K562 (cell line): Measurements from ENCODE around the gene MPI. TPM values are rescaled to one million over a fixed set of nuclear protein-coding genes. Genes with fewer than 3 reads are reported as not detected.
A peak's percentile ranks its signal among the peaks of the same experiment; 100 is the strongest.

Experiments
- CCAR2 ChIP-seq: fragments of 200-400 bp; formaldehyde crosslinking; IDR thresholded peaks from 2 replicates; pipeline ENCODE4 v1.6.1; 2017; ENCODE audit warnings: mild to moderate bottlenecking, low read depth, low read length
- EGR1 ChIP-seq: fragments of 450-650 bp; conservative IDR thresholded peaks from 2 replicates; pipeline ENCODE4 v1.6.1; 2017; ENCODE audit warnings: mild to moderate bottlenecking
- GABPA ChIP-seq: fragments of 200-800 bp; sonication (Bioruptor generic); conservative IDR thresholded peaks from 2 replicates; pipeline ENCODE4 v1.6.1; 2016; ENCODE audit warnings: low read depth, missing genetic modification characterization, missing compliant biosample characterization
- HIVEP1 ChIP-seq: fragments of 250-450 bp; sonication (Bioruptor Pico); IDR thresholded peaks from 2 replicates; pipeline ENCODE4 v1.4.0; 2020; ENCODE audit warnings: mild to moderate bottlenecking
- HNRNPL ChIP-seq: fragments of 200-400 bp; formaldehyde crosslinking; IDR thresholded peaks from 2 replicates; pipeline ENCODE4 v1.6.1; 2017; ENCODE audit warnings: low read depth, mild to moderate bottlenecking, low read length
- IRF1 ChIP-seq: sonication (generic); formaldehyde crosslinking; IDR thresholded peaks from 2 replicates; pipeline ENCODE4 v1.8.0; 2022; ENCODE audit warnings: missing genetic modification reagents, mild to moderate bottlenecking, borderline replicate concordance
- KDM5B ChIP-seq: fragments of 200-600 bp; sonication (generic); IDR thresholded peaks from 2 replicates; pipeline ENCODE4 v1.6.1; 2012; ENCODE audit warnings: low read depth, mild to moderate bottlenecking, moderate library complexity, low read length, control low read depth, inconsistent platforms; ENCODE audit not compliant: insufficient replicate concordance
- NCOA6 ChIP-seq: fragments of 450-650 bp; IDR thresholded peaks from 2 replicates; pipeline ENCODE4 v1.6.1; 2017; ENCODE audit warnings: mild to moderate bottlenecking
- NONO ChIP-seq, 2 experiments: fragments of 200-400 bp in 1 of 2; fragments of 450-650 bp in 1 of 2; formaldehyde crosslinking in 1 of 2; IDR thresholded peaks; 2 replicates each; pipeline ENCODE4 v1.6.1; 2017; ENCODE audit warnings: low read depth in 2 of 2, mild to moderate bottlenecking in 2 of 2, moderate library complexity in 2 of 2, low read length in 1 of 2
- POLR2AphosphoS5 ChIP-seq: IDR thresholded peaks from 2 replicates; pipeline ENCODE4 v1.6.1; 2011; ENCODE audit warnings: mild to moderate bottlenecking, low read depth, low read length, moderate library complexity; ENCODE audit not compliant: control insufficient read depth, insufficient read depth
- PYGO2 ChIP-seq: fragments of 450-650 bp; IDR thresholded peaks from 2 replicates; pipeline ENCODE4 v1.6.1; 2016; ENCODE audit warnings: mild to moderate bottlenecking, missing genetic modification characterization, moderate library complexity, missing compliant biosample characterization
- RFX7 ChIP-seq: fragments of 250-450 bp; sonication (Bioruptor Pico); IDR thresholded peaks from 2 replicates; pipeline ENCODE4 v1.5.1; 2021; ENCODE audit warnings: mild to moderate bottlenecking
- SMAD1 ChIP-seq: fragments of 150-350 bp; IDR thresholded peaks from 2 replicates; pipeline ENCODE4 v1.6.1; 2014; ENCODE audit warnings: low read length, low read depth; ENCODE audit not compliant: partially characterized antibody
- SRF ChIP-seq, 2 experiments: fragments of 250-450, 450-650 bp in 1 of 2; sonication (Bioruptor Pico) in 1 of 2; sonication (generic) in 1 of 2; formaldehyde crosslinking; IDR thresholded peaks; 2 replicates each; pipeline versions ENCODE4 v1.5.0 to v1.5.1; 2020 to 2022; ENCODE audit warnings: mild to moderate bottlenecking in 1 of 2, missing genetic modification reagents in 1 of 2
- TAF1 ChIP-seq: IDR thresholded peaks from 2 replicates; pipeline ENCODE4 v1.6.1; 2011; ENCODE audit warnings: mild to moderate bottlenecking, low read length, moderate library complexity; ENCODE audit not compliant: insufficient read depth, control insufficient read depth, severe bottlenecking; ENCODE audit errors: extremely low read depth
- ZZZ3 ChIP-seq: fragments of 450-650 bp; IDR thresholded peaks from 2 replicates; pipeline ENCODE4 v1.6.1; 2016; ENCODE audit warnings: antibody characterized with exemption, mild to moderate bottlenecking, moderate library complexity
- polyA plus RNA-seq, 8 experiments: library from polyadenylated mRNA; depleted of rRNA in 4 of 8; stranded (reverse) in 5 of 8; unstranded in 3 of 8; fragments of >200 nt; fragmentation: Nextera tagmentation in 2 of 8; fragmentation: Illumina TruSeq in 1 of 8; extraction: Ambion mirVana in 2 of 8; extraction: Trizol in 1 of 8; gene quantifications; 2 replicates each; pipeline versions ENCODE4 v1.2.1 to v1.2.3, GENCODE V29; 2011 to 2014; ENCODE audit warnings: inconsistent platforms in 1 of 8, missing spikeins in 1 of 8
- total RNA-seq, 7 experiments: library from RNA; depleted of rRNA in 6 of 7; stranded (reverse); fragments of >200 nt in 6 of 7; fragmentation: Illumina TruSeq in 2 of 7; extraction: Trizol in 2 of 7; gene quantifications; 2 replicates each; pipeline versions ENCODE4 v1.2.1 to v1.2.3, GENCODE V29; 2011 to 2021; ENCODE audit warnings: low replicate concordance in 1 of 7
- TF ChIP-seq, protein P1 (sequence below), 2 experiments: IDR thresholded peaks; 2 replicates each; pipeline ENCODE4 v1.6.1; 2011; ENCODE audit warnings: borderline replicate concordance in 1 of 2, control low read depth in 1 of 2, low read depth in 1 of 2, low read length in 1 of 2, mild to moderate bottlenecking in 1 of 2, mixed read lengths in 1 of 2, moderate library complexity in 1 of 2; ENCODE audit not compliant: insufficient read depth in 1 of 2, insufficient read length in 1 of 2, poor library complexity in 1 of 2, severe bottlenecking in 1 of 2; ENCODE audit errors: extremely low read depth in 1 of 2
- TF ChIP-seq, protein P2 (sequence below): fragments of 450-650 bp; IDR thresholded peaks from 2 replicates; pipeline ENCODE4 v1.6.1; 2016; ENCODE audit warnings: borderline replicate concordance
- TF ChIP-seq, protein P3 (sequence below): IDR thresholded peaks from 2 replicates; pipeline ENCODE4 v1.6.1; 2011; ENCODE audit warnings: borderline replicate concordance, low read depth, mild to moderate bottlenecking, moderate library complexity, low read length; ENCODE audit not compliant: insufficient read depth, poor library complexity, severe bottlenecking

The MPI gene
- total and polyA plus RNA-seq, 9 of the 15 experiments (the other 6 are each of a cell fraction or from before 2014, with no cell fraction given): 30.7 to 105 (median 40.5) TPM

- TF ChIP-seq KDM5B (peak; percentile 80), TAF1 (peak; percentile 60), EGR1 (0 out of 2 replicates have a peak, but pooled peaks have one; percentile 98), SRF (CRISPR knock-in tag; IDR thresholded peaks at IDR 0.05) (no peak; a peak in 1 of 4 replicates), CCAR2 (no peak), GABPA (peak; percentile 86), HIVEP1 (CRISPR knock-in tag) (no peak), NONO (IDR thresholded peaks at IDR 0.05; ENCODE audit: low read depth in 2 of 2, low read length in 1 of 2) (no peak; a peak in 3 of 4 replicates), ZZZ3 (no peak), HNRNPL (peak; percentile 69; the same call in 1 of the 2 replicates), RFX7 (CRISPR knock-in tag) (no peak), NCOA6 (no peak), PYGO2 (no peak), IRF1 (CRISPR knock-in tag) (no peak), SMAD1 (no peak), POLR2AphosphoS5 (peak; percentile 73; the same call in 1 of the 2 replicates)
- TF ChIP-seq, protein P1, sequence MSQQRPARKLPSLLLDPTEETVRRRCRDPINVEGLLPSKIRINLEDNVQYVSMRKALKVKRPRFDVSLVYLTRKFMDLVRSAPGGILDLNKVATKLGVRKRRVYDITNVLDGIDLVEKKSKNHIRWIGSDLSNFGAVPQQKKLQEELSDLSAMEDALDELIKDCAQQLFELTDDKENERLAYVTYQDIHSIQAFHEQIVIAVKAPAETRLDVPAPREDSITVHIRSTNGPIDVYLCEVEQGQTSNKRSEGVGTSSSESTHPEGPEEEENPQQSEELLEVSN (IDR thresholded peaks at IDR 0.05; ENCODE audit: borderline replicate concordance in 1 of 2, extremely low read depth in 1 of 2, insufficient read depth in 1 of 2, insufficient read length in 1 of 2, low read depth in 1 of 2, low read length in 1 of 2, poor library complexity in 1 of 2, severe bottlenecking in 1 of 2): peak; percentile 70 to 87
- TF ChIP-seq, protein P2, sequence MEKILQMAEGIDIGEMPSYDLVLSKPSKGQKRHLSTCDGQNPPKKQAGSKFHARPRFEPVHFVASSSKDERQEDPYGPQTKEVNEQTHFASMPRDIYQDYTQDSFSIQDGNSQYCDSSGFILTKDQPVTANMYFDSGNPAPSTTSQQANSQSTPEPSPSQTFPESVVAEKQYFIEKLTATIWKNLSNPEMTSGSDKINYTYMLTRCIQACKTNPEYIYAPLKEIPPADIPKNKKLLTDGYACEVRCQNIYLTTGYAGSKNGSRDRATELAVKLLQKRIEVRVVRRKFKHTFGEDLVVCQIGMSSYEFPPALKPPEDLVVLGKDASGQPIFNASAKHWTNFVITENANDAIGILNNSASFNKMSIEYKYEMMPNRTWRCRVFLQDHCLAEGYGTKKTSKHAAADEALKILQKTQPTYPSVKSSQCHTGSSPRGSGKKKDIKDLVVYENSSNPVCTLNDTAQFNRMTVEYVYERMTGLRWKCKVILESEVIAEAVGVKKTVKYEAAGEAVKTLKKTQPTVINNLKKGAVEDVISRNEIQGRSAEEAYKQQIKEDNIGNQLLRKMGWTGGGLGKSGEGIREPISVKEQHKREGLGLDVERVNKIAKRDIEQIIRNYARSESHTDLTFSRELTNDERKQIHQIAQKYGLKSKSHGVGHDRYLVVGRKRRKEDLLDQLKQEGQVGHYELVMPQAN: peak; percentile 77; the same call in 1 of the 2 replicates
- TF ChIP-seq, protein P3, sequence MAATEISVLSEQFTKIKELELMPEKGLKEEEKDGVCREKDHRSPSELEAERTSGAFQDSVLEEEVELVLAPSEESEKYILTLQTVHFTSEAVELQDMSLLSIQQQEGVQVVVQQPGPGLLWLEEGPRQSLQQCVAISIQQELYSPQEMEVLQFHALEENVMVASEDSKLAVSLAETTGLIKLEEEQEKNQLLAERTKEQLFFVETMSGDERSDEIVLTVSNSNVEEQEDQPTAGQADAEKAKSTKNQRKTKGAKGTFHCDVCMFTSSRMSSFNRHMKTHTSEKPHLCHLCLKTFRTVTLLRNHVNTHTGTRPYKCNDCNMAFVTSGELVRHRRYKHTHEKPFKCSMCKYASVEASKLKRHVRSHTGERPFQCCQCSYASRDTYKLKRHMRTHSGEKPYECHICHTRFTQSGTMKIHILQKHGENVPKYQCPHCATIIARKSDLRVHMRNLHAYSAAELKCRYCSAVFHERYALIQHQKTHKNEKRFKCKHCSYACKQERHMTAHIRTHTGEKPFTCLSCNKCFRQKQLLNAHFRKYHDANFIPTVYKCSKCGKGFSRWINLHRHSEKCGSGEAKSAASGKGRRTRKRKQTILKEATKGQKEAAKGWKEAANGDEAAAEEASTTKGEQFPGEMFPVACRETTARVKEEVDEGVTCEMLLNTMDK: peak; percentile 75
Measured at GRCh38 chr15:74842581-74843444, 47.0 kb upstream of the MPI start, which contains the start of gene ULK3 (continued).
